Endothelial cell of umbilical vein (primary cell): ENCODE data around the gene CD34. TPM values are rescaled to one million over a fixed set of nuclear protein-coding genes. Genes with fewer than 3 reads are reported as not detected.

ENCODE experiments used
- BruUV-seq: library from RNA; stranded (reverse); fragments of 400-500 nt; replicated peaks from 2 replicates; lab custom pipeline; 2021; lab: Mats Ljungman, UMichigan
- CTCF ChIA-PET: fragments of 300-600, 350-600 bp; sonication (Branson Sonifier 250); formaldehyde crosslinking; loops from one replicate; lab custom pipeline; 2021; ENCODE audit warnings: antibody characterized with exemption, inconsistent platforms; lab: Charles Lee
- POLR2A ChIA-PET: fragments of 300-600, 350-600 bp; sonication (Branson Sonifier 250); formaldehyde crosslinking; loops from one replicate; lab custom pipeline; 2021; ENCODE audit warnings: antibody characterized with exemption, inconsistent platforms; lab: Charles Lee
- DNase-seq: peaks from one replicate; pipeline ENCODE4 v3.0.0-alpha.2; 2011; ENCODE audit warnings: low read depth, low spot score
- FAIRE-seq: peaks from 2 replicates; lab custom pipeline; 2011; peaks lifted over from hg19 to GRCh38; lab: Jason Lieb, UNC
- H2AFZ ChIP-seq: 2 replicates; pipeline ENCODE4 v1.6.0; 2012; ENCODE audit warnings: low read depth, low read length, control low read depth, inconsistent platforms
- H3K27ac ChIP-seq: 2 replicates; pipeline ENCODE4 v1.5.1; 2011; ENCODE audit warnings: low read depth, mild to moderate bottlenecking, control low read depth, low read length, moderate library complexity; ENCODE audit not compliant: insufficient read depth
- H3K27me3 ChIP-seq, 2 experiments: 2 replicates each; pipeline versions ENCODE4 v1.6.0 to v1.6.1; 2011; ENCODE audit warnings: low read length in 2 of 2, mixed read lengths in 1 of 2; ENCODE audit not compliant: control insufficient read depth in 2 of 2, insufficient read depth in 2 of 2
- H3K36me3 ChIP-seq, 2 experiments: 2 replicates in 1 of 2; 3 replicates in 1 of 2; pipeline ENCODE4 v1.5.1; 2011; ENCODE audit warnings: low read length in 2 of 2, mild to moderate bottlenecking in 1 of 2, moderate library complexity in 1 of 2; ENCODE audit not compliant: control insufficient read depth in 2 of 2, insufficient read depth in 2 of 2; ENCODE audit errors: extremely low read depth in 1 of 2
- H3K4me1 ChIP-seq: 3 replicates; pipeline ENCODE4 v1.5.1; 2011; ENCODE audit warnings: mild to moderate bottlenecking, low read length; ENCODE audit not compliant: control insufficient read depth, insufficient read depth; ENCODE audit errors: extremely low read depth
- H3K4me2 ChIP-seq: 2 replicates; pipeline ENCODE4 v1.6.1; 2011; ENCODE audit warnings: low read length, control low read depth, mixed read lengths; ENCODE audit not compliant: insufficient read depth
- H3K4me3 ChIP-seq, 3 experiments: fragments of 200-600 bp in 1 of 3; sonication (generic), shearing (Covaris generic) in 1 of 3; replicated peaks in 1 of 3; 2 replicates each; pipeline ENCODE4 v1.5.1; 2011 to 2016; ENCODE audit warnings: control low read depth in 3 of 3, low read length in 3 of 3, mild to moderate bottlenecking in 2 of 3, inconsistent platforms in 1 of 3, low read depth in 1 of 3, moderate library complexity in 1 of 3; ENCODE audit not compliant: insufficient read depth in 1 of 3
- H3K79me2 ChIP-seq: 2 replicates; pipeline ENCODE4 v1.6.0; 2012; ENCODE audit warnings: low read length, inconsistent platforms; ENCODE audit not compliant: control insufficient read depth, insufficient read depth
- H3K9ac ChIP-seq: replicated peaks from 2 replicates; pipeline ENCODE3; 2011; ENCODE audit warnings: low read length, control low read depth; ENCODE audit not compliant: insufficient read depth; ENCODE audit errors: extremely low read depth
- H3K9me1 ChIP-seq: replicated peaks from 3 replicates; pipeline ENCODE4 v1.6.0; 2011; ENCODE audit warnings: mild to moderate bottlenecking, low read length; ENCODE audit not compliant: control insufficient read depth, insufficient read depth; ENCODE audit errors: extremely low read depth
- H3K9me3 ChIP-seq: replicated peaks from 2 replicates; pipeline ENCODE4 v1.5.1; 2012; ENCODE audit warnings: low read length, inconsistent platforms; ENCODE audit not compliant: control insufficient read depth, insufficient read depth
- H4K20me1 ChIP-seq: replicated peaks from 2 replicates; pipeline ENCODE3; 2011; ENCODE audit warnings: mild to moderate bottlenecking, low read length; ENCODE audit not compliant: control insufficient read depth, insufficient read depth; ENCODE audit errors: extremely low read depth
- CTCF ChIP-seq, 2 donors: IDR thresholded peaks; 1 replicate in 1 of 2; 2 replicates in 1 of 2; pipeline ENCODE4 v1.5.1; 2011; ENCODE audit warnings: low read length in 2 of 2, mild to moderate bottlenecking in 2 of 2, moderate library complexity in 2 of 2, control low read depth in 1 of 2, inconsistent platforms in 1 of 2, low read depth in 1 of 2; ENCODE audit not compliant: insufficient read depth in 1 of 2; ENCODE audit errors: extremely low read depth in 1 of 2
- EZH2 ChIP-seq: IDR thresholded peaks from 2 replicates; pipeline ENCODE4 v1.6.1; 2012; ENCODE audit warnings: borderline replicate concordance, low read depth, mild to moderate bottlenecking, moderate library complexity, low read length, inconsistent platforms; ENCODE audit not compliant: severe bottlenecking
- FOS ChIP-seq: IDR thresholded peaks from 2 replicates; pipeline ENCODE4 v1.6.1; 2011; ENCODE audit warnings: mild to moderate bottlenecking, low read length, moderate library complexity, borderline replicate concordance; ENCODE audit not compliant: insufficient read depth
- GATA2 ChIP-seq: IDR thresholded peaks from 2 replicates; pipeline ENCODE4 v1.7.0; 2011; ENCODE audit warnings: low read depth, mild to moderate bottlenecking, moderate library complexity, mixed read lengths, low read length; ENCODE audit not compliant: insufficient read length, insufficient read depth
- JUN ChIP-seq: IDR thresholded peaks from 2 replicates; pipeline ENCODE4 v1.6.1; 2011; ENCODE audit warnings: borderline replicate concordance, low read depth; ENCODE audit not compliant: insufficient read length, insufficient read depth
- MAX ChIP-seq: IDR thresholded peaks from 2 replicates; pipeline ENCODE4 v1.6.1; 2011; ENCODE audit not compliant: insufficient read depth, insufficient read length
- MYC ChIP-seq: IDR thresholded peaks from one replicate; pipeline ENCODE4 v1.6.1; 2011; ENCODE audit warnings: mild to moderate bottlenecking, low read depth, low read length
- POLR2A ChIP-seq: IDR thresholded peaks from 2 replicates; pipeline ENCODE4 v1.6.1; 2012; ENCODE audit warnings: low read depth, mild to moderate bottlenecking, control low read depth, low read length
- POLR2AphosphoS5 ChIP-seq: IDR thresholded peaks from 2 replicates; pipeline ENCODE4 v1.6.1; 2012; ENCODE audit warnings: low read depth, mild to moderate bottlenecking, control low read depth, low read length, moderate library complexity; ENCODE audit not compliant: insufficient read depth
- dilution Hi-C: fragments of 300-500 bp; cut with MboI; formaldehyde crosslinking; loops from one replicate; pipeline ENCODE4 v1.15.0; 2019; ENCODE audit warnings: low sequenced_read_pairs; ENCODE audit not compliant: extremely low pct_ligation_motif_present
- intact Hi-C: fragments of 100-400 bp; cut with micrococcal nuclease; formaldehyde crosslinking; loops from one replicate; pipeline ENCODE4 v1.10.0; 2022
- polyA plus RNA-seq, 4 experiments: library from polyadenylated mRNA; depleted of rRNA in 3 of 4; stranded (reverse) in 3 of 4; unstranded in 1 of 4; fragments of >200 nt; gene quantifications; 2 replicates each; pipeline versions ENCODE4 v1.2.1 to v1.2.3, GENCODE V29; 2011 to 2012; ENCODE audit warnings: missing spikeins in 1 of 4
- total RNA-seq: library from RNA; stranded (reverse); gene quantifications from 2 replicates; pipeline ENCODE4 v1.2.3, GENCODE V29; 2021

Gene CD34
- total and polyA plus RNA-seq, 2 donors (not counting 3 experiments of a cell fraction or from before 2014, with no cell fraction given) = 102 to 174 TPM

GRCh38 chr1:207898260-207898659 lies 12.7 kb downstream of the CD34 start:
- CTCF ChIA-PET = interaction anchor here (0.6 to 12.1 kb wide), 9 partner anchors 8 to 86 kb away, joined by 3 to 301 read pairs (median 19); no protein-coding TSS in a partner anchor
- no peak overlapping the region for H3K4me2 ChIP-seq
- no peaks in the 10 kb centered on the region for H3K9me3 ChIP-seq
- H3K79me2 ChIP-seq = no peaks in the 10 kb centered on the region
- H3K27me3 ChIP-seq = no peaks in the 10 kb centered on the region
- no peak for TF ChIP-seq EZH2
- TF ChIP-seq MAX = no peak
- TF ChIP-seq POLR2AphosphoS5 = no peak
- no peak for TF ChIP-seq POLR2A
- TF ChIP-seq GATA2 = no peak
- TF ChIP-seq MYC = no peak
- no peak for TF ChIP-seq JUN
- TF ChIP-seq CTCF (IDR thresholded peaks at IDR 0.05; ENCODE audit: extremely low read depth in 1 of 2, insufficient read depth in 1 of 2, low read depth in 1 of 2, low read length in 2 of 2) = no peak
- no peak for TF ChIP-seq FOS
- no peak overlapping the region for H2AFZ ChIP-seq
- H3K27ac ChIP-seq = no peak overlapping the region
- DNase-seq = no peak
- BruUV-seq = no TSS peak
- no peaks in the 10 kb centered on the region for H3K9me1 ChIP-seq
- no peaks in the 10 kb centered on the region for H3K36me3 ChIP-seq
- intact Hi-C loops = no loop called here
- no peak for FAIRE-seq
- no peak overlapping the region for H3K4me3 ChIP-seq
- dilution Hi-C loops = no loop called here
- H3K9ac ChIP-seq = no peak overlapping the region
- no peaks in the 10 kb centered on the region for H4K20me1 ChIP-seq
- POLR2A ChIA-PET = interaction anchor here (2.0 kb wide), 1 partner anchor 65 kb away, joined by 8 read pairs; no protein-coding TSS in a partner anchor
- no peaks in the 10 kb centered on the region for H3K4me1 ChIP-seq
